HG02970 (cell line): ENCODE measurements around the gene MYOC.
"Not testable (repeated sequence)": the region's sequence is repeated elsewhere in the genome, so short reads cannot be mapped to it uniquely, and the experiment has no call there.

ENCODE experiments used
- ATAC-seq: cut with Tn5 transposase; IDR thresholded peaks from one replicate; pipeline ENCODE4 v1.9.1; 2021; ENCODE audit warnings: mild to moderate bottlenecking, moderate library complexity, moderate number of reproducible peaks; ENCODE audit not compliant: unreplicated experiment, low FRiP score

Gene MYOC

GRCh38 chr1:171652234-171652822, at the start of gene MYOC:
MYOC (minus strand) TSS chr1:171652688; CDS start chr1:171652611, 77 bp downstream.
- ATAC-seq = no peak

DNA sequence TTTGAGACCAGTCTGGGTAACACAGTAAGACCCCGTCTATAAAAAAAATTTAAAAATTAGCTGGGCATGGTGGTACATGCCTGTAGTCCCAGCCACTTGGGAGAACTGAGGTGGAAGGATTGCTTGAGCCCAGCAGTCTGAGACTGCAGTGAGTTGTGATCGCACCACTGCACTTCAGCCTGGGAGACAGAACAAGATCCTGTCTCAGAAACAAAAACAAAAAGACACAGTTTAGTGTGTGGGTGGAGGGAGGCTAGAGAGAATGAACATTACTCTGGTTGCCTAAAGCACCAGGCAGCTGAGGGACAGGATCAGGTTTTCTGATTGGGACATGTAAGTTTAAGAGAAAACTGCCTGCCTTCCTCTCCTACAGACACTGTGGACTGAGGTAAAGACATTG, 47.0 kb upstream of the MYOC start:
- ATAC-seq = no peak

DNA sequence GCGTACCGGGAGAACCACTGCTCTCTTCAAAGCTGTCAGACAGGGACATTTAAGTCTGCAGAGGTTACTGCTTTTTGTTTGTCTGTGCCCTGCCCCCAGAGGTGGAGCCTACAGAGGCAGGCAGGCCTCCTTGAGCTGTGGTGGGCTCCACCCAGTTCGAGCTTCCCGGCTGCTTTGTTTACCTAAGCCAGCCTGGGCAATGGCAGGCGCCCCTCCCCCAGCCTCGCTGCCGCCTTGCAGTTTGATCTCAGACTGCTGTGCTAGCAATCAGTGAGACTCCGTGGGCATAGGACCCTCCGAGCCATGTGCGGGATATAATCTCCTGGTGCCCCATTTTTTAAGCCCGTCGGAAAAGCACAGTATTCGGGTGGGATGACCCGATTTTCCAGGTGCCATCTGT, 43.3 kb upstream of the MYOC start:
- ATAC-seq = not testable (repeated sequence)

GRCh38 chr1:171693541-171693940, 41.1 kb upstream of the MYOC start:
- not testable (repeated sequence) for ATAC-seq

- ATAC-seq = no peak
These were observed 31.4 kb upstream of the MYOC start for GRCh38 chr1:171683870-171684269.

DNA sequence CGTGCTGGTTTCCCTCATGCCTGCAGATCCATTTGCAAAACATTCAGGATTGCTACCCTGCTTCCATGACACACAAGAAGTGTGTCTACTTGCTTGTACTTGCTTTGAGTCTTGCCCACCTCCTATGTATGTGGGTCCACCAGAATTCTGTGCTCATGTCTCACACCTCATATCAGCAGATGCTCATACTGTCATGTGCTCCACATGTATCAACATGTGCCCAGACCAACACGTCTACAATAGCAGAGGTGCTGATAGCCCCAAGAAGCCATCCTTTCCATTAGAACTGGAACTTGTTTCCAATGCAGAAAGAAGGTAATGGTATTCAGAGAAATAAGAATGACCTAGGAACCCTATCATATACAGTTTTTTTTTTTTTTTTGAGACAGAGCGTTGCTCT, 27.9 kb upstream of the MYOC start:
- no peak for ATAC-seq

DNA sequence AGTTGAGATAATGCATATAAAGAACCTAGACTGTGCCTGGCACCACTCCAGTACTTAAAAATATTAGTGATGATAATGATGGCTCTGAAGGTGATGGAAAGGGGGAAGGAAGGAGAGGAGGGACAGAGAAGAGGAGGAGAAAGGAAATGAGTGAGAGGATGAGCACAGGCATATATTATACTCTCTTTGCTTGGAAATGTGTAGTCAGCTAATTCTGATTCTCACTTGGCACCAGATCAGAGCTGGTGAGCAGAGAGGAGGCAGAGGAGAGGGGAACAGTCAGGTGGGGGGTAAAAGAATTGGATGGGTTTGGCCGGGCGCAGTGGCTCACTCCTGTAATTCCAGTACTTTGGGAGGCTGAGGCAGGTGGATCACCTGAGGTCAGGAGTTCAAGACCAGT, 24.3 kb upstream of the MYOC start:
- ATAC-seq = no peak

DNA sequence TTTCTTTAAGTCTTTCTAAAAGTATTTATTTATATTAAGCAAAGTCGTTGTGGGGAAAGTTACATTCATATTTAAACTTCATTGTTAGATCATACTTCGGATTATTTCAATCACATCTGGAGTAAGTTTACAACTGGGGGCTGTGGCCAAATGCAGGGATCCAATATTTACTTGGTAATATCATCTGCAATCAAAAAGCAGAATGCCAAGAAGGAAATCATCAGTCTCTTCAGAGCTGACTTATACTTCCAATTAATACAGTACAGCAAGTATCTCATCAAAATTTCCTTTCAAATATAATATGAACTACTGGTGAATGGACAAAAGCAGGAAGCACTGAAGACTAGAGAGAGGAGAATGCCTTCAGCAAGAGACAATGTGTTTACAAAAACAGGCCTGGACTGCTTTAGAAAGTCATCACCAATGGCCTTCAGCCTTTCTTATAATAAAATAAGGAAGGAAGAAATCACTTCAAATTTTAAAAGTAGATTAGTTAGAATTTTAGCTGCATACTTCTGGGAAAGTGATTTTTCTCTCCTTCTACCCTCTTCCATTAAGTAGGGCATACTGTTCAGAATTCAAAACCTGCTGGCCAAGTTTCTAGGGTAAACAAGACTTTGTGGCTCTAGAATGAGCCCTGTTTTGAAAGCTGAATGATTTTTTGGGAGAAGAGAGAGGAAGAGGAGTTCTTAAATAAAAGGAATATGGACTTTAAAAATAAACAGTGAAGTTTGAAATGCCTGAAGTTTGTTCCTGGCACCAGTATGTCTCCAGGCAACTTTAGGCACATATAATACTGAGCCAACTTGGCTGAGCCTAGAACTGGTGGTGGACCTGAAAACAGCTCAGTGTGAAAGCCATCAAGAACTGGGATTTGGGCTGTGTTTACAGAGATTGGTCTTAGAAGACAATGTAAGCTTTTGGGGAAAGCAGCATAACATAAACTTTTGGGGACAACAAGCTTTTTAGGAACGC, 22.2 kb upstream of the MYOC start:
- no peak for ATAC-seq

- ATAC-seq = no peak
These were observed 18.3 kb upstream of the MYOC start for GRCh38 chr1:171670739-171671138.

DNA sequence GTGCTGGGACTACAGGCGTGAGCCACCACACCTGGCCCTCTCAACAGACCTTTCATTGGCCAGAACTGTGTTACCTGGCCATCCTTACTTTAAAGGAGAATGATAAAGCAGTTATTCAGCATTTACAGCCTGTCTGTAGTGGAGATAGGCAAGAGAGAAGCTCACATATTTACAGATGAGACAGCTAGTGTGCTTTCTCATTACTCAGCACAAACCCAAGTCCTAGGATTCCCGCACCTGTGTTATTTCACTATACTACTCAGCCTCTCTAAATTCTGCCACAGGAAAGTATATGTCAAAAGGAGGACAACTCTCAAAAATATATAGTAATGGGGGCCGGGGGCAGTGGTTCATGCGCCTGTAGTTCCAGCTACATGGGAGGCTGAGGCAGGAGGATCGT, 15.9 kb upstream of the MYOC start:
- ATAC-seq = no peak

- ATAC-seq = no peak
These were observed 13.8 kb upstream of the MYOC start for GRCh38 chr1:171666114-171666769.

GRCh38 chr1:171664976-171665375, 12.5 kb upstream of the MYOC start:
- no peak for ATAC-seq

DNA sequence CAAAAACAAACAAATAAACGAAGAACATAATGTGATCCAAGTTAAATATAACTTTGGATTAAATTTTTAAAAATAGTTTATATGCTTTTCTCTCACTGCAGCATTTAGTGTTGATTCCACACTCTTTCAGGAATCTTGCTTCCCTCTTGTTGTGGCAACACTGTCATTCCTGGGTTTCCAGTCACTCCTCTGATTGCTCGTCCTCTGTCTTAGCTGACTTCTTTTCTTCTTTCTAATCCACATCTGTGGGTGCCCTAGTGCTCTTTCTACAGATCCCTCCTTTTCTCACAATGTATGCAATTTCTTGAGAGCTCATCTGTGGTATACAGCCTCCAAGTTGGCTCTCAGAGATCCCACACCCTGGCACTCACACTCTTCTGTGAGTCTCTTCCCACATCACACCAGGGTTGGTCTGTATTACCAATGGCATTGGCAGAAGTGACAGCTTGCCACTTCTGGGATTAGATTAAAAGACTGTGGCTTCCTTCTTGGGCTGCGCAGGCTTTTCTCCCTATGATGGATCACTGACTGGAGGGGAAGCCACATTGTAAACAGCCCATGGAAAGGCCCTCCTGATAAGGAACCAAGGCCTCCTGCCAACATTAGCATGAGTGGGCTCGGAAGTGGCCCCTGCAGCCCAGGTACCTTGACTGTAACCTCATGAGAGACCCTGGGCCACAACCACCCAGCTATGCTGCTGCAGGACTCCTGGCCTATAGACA, 11.5 kb upstream of the MYOC start:
- ATAC-seq = no peak

- ATAC-seq = no peak
These were observed 10.8 kb upstream of the MYOC start for GRCh38 chr1:171663036-171663853.

- no peak for ATAC-seq
These were observed 8.7 kb upstream of the MYOC start for GRCh38 chr1:171661076-171661650.

DNA sequence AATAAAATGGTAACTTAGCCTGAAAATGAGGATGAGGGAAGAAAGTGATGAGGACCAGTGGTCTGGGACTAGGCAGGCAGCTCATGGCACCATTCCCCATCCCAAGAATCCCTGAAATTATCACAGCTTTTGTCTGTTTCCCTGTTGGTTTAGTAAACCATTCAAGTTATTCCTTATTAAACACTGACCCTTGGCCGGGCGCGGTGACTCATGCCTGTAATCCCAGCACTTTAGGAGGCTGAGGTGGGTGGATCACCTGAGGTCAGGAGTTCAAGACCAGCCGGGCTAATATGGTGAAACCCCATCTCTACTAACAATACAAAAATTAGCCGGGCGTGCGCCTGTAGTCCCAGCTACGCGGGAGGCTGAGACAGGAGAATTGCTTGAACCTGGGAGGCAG, 3.7 kb upstream of the MYOC start:
- ATAC-seq = not testable (repeated sequence)

DNA sequence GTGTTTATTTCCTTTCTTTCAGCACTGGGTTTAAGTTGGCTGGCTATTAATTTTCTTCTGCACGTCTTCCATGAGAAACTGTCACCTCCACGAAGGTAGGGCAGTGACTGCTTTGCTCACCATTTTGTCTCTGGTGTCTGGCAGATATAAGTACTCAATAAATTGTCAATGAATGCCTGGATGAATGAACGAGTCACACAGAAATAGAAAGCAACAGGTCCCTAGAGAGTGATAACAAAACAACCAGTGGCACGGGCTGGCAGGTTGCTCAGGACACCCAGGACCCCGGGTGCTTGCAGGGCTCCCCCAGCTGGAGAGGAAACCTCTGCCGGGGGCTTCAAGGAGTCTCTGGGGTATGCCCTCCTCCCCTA, 3.2 kb upstream of the MYOC start:
- ATAC-seq = no peak

GRCh38 chr1:171654942-171655745, 2.7 kb upstream of the MYOC start:
- ATAC-seq = no peak
